Urothelium cell line (cell line): Measurements from ENCODE around the gene TAB2.
"Not testable (repeated sequence)": the region's sequence is repeated elsewhere in the genome, so short reads cannot be mapped to it uniquely, and the experiment has no call there.

ENCODE experiments used
- DNase-seq: peaks from one replicate; pipeline ENCODE4 v3.0.0; 2011; ENCODE audit warnings: low spot score, mixed read lengths
- FAIRE-seq: peaks from 2 replicates; lab custom pipeline; 2011; peaks lifted over from hg19 to GRCh38; lab: Jason Lieb, UNC

The TAB2 gene

DNA sequence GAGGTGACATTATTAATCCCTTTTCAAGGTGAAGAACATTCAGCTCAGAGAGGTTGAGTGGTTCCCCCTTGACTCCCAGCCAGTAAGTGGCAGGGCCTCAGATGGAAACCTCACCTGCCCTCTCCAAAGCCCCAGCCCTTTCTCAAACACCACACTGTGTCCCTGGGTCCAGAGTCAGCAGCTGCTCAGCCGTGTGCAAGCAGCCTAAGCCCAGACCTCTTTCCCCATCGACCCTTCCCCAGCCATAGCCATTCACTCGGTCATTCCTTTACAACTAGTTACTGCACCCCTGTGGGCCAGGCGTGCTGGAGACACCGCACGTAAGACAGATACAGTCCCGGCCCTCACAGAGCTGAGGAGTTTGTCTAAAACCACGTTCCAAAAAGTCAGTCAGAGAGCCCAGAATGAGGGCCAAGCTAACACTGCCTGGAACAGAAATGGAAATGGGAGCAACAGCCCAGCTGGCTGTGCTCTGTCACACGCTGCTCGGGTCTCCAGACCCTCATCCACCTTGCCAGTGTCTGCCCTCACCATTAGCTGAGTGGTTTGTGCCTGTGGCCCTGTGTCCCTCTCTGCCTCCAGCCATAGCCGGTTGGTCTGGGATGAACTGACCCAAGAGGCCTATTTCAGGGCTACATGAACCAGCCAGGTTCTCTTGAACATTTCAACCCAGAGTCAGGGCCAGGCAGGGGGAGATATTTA is 137.7 kb downstream of the TAB2 start:
- FAIRE-seq, result no peak

DNA sequence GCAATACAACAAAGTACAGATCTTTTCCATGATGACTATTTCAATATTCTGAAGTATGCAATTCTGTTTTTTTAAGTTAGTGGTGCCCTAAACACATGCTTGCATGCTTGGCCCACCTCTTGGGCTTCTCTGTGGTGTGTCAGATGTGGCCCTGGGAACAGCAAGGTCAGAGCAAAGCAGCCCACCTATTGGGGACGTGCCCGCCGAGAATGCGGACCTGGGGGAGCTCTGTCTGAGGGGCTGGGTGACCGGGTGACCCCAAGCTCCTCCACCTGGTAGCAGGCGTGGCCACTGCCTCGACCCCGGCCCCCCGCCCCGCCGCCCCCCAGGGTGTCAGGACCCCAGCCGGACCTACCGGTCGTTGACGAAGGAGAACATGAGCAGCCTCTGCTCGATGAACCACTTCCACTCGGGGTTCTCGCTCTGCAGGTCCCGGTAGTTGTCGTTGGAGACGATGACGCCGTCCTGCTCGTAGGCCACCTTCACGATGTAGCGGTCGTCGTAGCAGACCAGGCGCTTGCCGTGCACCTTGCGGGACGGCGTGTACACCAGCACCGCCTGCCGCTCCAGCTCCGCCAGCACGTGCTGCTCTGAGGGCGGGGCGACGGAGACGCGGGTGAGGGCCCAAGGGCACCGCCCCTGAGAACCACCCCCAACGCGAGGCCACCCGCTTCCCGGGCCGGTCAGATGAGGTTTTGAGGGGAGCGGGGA is 139.0 kb downstream of the TAB2 start:
- no peak for DNase-seq
- FAIRE-seq, result no peak

More for the DNA sequence above, 137.7 kb downstream of the TAB2 start:
- no peak for DNase-seq

DNA sequence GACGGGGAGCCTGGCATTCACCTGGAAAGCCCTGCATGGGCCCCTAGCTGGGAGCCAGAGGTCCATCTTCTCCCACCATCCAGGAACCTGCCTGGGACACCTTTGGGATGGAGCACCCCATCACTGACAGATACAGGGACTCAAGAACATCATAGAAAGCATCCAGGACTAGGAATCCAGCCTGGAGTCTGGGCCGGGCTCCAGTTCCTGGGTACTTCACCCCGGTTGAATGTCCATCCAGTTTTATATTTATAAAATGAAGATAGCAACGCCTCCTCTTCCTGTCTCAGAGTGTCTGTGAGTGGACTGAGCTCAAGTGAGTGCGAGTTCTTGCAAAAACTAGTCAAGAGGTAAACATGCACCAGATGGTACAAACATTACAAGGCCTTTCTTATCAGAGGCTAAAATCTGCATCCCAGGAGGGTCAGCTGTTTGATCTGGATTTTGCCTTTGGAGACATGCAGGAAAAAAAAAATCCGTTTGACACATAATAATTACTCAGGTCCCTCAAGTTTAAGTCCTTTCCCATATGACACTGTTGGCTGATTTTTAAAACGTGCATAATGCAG is 139.9 kb downstream of the TAB2 start:
- FAIRE-seq (no peak), DNase-seq (no peak)

DNA sequence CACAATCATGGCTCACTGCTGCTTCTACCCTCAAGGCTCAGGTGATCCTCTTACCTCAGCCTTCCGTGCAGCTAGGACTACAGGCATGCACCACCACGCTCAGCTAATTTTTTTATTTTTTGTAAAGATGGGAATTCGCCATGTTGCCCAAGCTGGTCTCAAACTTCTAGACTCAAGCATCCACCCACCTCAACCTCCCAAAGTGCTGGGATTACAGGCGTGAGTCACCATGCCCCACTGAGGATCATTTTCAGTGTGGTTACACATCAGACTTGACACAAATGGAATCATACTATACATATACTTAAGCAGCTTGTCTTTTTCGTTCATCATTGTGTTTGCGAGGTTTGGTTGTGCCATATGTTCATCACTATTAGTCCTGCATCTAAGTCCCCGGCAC is 140.7 kb downstream of the TAB2 start:
- DNase-seq (no peak), FAIRE-seq (no peak)

DNA sequence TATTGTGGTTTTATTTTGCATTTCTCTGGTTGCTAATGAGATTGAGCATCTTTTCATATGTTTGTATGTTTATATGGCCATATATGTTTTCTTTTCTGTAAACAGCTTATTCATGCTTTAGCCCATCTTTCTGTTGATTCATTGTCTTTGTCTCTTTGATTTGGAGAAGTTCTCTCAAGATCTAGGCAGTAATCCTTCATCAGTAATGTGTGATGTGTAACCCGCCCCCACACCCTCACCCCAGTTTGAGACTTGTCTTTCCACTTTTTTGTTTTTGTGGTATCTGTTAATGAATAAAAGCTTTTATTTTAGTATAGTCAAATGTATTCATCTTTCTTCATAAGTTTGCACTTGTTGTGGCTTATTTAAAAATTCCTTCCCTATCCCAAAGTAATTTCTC is 141.3 kb downstream of the TAB2 start:
- FAIRE-seq (no peak), DNase-seq (no peak)

DNA sequence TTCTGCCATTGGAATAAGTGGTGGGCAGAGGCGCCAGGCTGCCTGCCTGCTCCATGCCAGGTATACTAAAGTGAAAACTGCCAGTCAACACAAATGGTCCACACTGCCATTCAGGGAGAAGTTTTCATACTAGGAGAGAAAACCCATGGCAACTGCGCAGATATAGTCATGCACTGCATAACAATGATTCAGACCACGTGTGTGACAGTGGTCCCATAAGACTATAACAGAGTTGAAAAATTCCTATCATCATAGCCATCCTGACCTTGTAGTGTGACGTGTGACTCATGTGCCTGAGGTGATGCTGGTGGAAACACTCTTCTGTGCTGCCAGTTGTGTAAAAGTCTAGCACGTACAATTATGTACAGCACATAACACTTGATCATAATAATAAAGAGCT is 142.2 kb downstream of the TAB2 start:
- DNase-seq (no peak), FAIRE-seq (no peak)

DNA sequence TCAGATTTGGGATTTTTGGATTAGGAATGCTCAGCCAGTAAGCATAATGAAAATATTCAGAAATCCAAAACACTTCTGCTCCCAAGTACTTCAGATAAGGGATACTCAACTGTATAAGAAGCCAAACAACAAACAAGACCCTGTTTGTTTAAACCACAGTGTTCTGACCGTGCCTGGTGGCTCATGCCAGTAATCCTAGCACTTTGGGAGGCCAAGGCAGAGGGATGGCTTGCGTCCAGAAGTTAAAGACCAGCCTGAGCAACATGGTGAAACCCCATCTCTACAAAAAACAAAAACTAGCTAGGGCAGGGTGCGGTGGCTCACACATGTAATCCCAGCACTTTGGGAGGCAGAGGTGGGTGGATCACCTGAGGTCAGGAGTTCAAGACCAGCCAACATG is 142.7 kb downstream of the TAB2 start:
- not testable (repeated sequence) for DNase-seq, FAIRE-seq
